Measurements from ENCODE around the gene SNRPD3. TPM values are rescaled to one million over a fixed set of nuclear protein-coding genes. Genes with fewer than 3 reads are reported as not detected.
"Not testable (repeated sequence)": the region's sequence is repeated elsewhere in the genome, so short reads cannot be mapped to it uniquely, and the experiment has no call there.

Gene SNRPD3
- total RNA-seq, 1 donor from 2014 or later, result 116 TPM

GRCh38 chr22:24608327-24608726, 52.5 kb downstream of the SNRPD3 start:
- intact Hi-C loops (cut with micrococcal nuclease), result not testable (repeated sequence)

GRCh38 chr22:24609888-24610287, 54.1 kb downstream of the SNRPD3 start:
- intact Hi-C loops (cut with micrococcal nuclease), result not testable (repeated sequence)

GRCh38 chr22:24614794-24615193, 59.0 kb downstream of the SNRPD3 start:
- intact Hi-C loops (cut with micrococcal nuclease), result not testable (repeated sequence)

DNA sequence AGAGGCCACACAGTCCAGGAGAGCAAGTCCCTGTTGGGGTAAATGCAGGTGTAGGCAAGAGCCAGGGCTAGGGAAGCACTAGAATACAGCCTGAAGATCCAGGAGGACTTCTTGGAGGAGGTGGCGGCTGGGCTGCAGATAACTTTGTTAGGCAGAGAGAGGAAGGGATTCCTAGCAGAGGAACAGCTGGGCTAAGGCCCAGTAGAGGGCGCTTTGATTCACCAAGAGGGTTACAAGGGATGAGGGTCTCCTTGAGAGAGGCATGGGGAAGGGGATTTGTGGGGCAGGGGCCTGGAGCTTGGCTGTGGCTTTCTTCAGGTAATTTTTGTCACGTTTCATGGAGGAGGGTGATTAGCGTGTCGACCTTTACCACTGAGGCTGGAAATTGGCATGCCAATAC, 65.4 kb downstream of the SNRPD3 start:
- intact Hi-C loops (cut with micrococcal nuclease), result not testable (repeated sequence)

DNA sequence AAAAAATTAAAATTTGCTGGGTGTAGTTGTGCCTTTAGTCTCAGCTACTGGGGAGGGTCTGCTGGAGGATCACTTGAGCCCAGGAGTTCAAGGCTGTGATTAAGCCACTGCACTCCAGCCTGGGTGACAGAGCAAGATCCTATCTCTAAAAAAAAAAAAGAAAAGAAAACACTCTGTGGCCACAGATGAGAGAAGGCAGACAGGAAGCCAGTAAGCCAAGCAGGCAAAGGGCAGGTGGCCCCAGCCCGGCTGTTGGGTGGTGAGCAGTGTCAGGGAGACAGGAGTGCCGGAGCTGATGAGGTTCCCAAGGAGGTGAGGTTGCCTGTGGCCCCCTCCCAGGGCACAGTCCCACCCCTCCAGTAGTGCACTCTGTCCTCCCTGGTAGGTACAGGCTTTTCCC, 66.8 kb downstream of the SNRPD3 start:
- intact Hi-C loops (cut with micrococcal nuclease), result not testable (repeated sequence)

Other genes with a start within 250 kb of the SNRPD3 start
- gene ADORA2A, start 128.4 kb upstream of the SNRPD3 start, total RNA-seq, result 14.1 and 17.9 TPM in 2 replicates
- 0.09 and 0.16 TPM in 2 replicates for gene UPB1, start 60.7 kb upstream of the SNRPD3 start, total RNA-seq
- 127 and 131 TPM in 2 replicates for gene GUCD1, start 861 bp upstream of the SNRPD3 start, total RNA-seq
- gene LRRC75B, start 37.1 kb downstream of the SNRPD3 start, total RNA-seq, result 1.7 and 2.2 TPM in 2 replicates
- 47.1 and 47.3 TPM in 2 replicates for gene GGT1, start 47.2 kb downstream of the SNRPD3 start, total RNA-seq
- not detected in 2 replicates for gene PIWIL3, start 218.7 kb downstream of the SNRPD3 start, total RNA-seq